ENCODE data around the gene CXorf58. TPM values are rescaled to one million over a fixed set of nuclear protein-coding genes. Genes with fewer than 3 reads are reported as not detected.

Gene CXorf58
- total RNA-seq, 1 experiment from 2014 or later = not detected

DNA sequence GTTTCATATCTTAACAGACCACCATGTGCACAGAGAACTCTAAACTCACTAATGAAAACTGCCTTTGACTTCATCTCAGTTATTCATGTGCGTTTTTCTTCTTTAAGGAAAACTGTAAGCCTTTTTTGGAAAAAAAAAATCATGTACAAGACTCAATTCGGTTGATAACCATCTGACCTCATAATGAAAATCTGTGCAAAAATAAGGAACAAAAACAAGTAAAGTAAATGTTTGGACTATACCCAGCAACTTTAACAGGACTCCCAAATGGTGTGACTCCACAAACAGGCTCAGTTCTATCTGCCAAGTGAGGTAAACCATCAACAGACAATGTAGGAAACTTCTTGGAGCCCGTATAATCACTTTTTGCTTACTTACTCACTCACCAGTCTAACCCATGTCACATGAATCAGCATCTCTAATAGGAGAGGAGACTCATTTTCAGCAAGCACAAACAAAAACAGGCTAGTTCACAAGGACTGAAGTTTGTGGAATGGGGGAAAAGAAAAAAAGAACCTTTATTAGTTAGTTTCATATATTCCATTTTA is 9.3 kb upstream of the CXorf58 start:
- ChIA-PET POLR2A (interaction anchor here (1.0 kb wide), 1 partner anchor 115 kb away, joined by 5 read pairs; the partner anchor contains the start of gene SAT1), CTCF (interaction anchor here (0.8 kb wide), 1 partner anchor 204 kb away, joined by 3 read pairs; no protein-coding TSS in a partner anchor), RAD21 (ENCODE audit: low non-redundant PET in 1 of 2, low total read pairs in 2 of 2, uncharacterized antibody in 2 of 2, unreplicated experiment in 2 of 2) (no interaction called here)
- no peaks in the 10 kb centered on the region for H3K36me3 ChIP-seq (ENCODE audit: control insufficient read depth in 1 of 2, insufficient read depth in 2 of 2, low read length in 2 of 2)
- H3K27me3 ChIP-seq (ENCODE audit: insufficient read depth, low read length) = no peaks in the 10 kb centered on the region
- intact Hi-C loops (cut with micrococcal nuclease) = no loop called here
- peaks cover 55 to 56% of the 10 kb centered on the region in 2 experiments for H3K4me1 ChIP-seq (ENCODE audit: control insufficient read depth in 1 of 2, insufficient read depth in 2 of 2, low read length in 2 of 2)
- peak overlapping the region; percentile 62; the same call in 1 of the 2 replicates for H3K4me2 ChIP-seq (ENCODE audit: low read length)
- H2AFZ ChIP-seq (ENCODE audit: low read depth, low read length, poor library complexity, severe bottlenecking) = no peak overlapping the region
- H3K79me2 ChIP-seq (ENCODE audit: insufficient read depth, low read length) = peaks cover 7% of the 10 kb centered on the region; the same call in 1 of the 2 replicates
- no peaks in the 10 kb centered on the region for H3K9me2 ChIP-seq (ENCODE audit: insufficient read depth)
- 0 out of 2 replicates have a peak overlapping the region, but pooled peaks have one; percentile 0 for H3K9ac ChIP-seq (ENCODE audit: low read length)
- no TSS peak for BruUV-seq (replicated peaks)
- no peaks in the 10 kb centered on the region for H3K9me3 ChIP-seq (ENCODE audit: control insufficient read depth in 1 of 2, insufficient read depth in 1 of 2, low read depth in 1 of 2, low read length in 2 of 2)
- ATAC-seq = no peak
- no peak for TF ChIP-seq RAD21 (IDR thresholded peaks at IDR 0.05; ENCODE audit: low read depth)
- TF ChIP-seq EGR1 (IDR thresholded peaks at IDR 0.05; ENCODE audit: low read depth) = no peak
- H3K4me3 ChIP-seq (replicated peaks in 1 of 2; ENCODE audit: low read depth in 1 of 2, low read length in 2 of 2) = no peak overlapping the region
- H4K20me1 ChIP-seq (ENCODE audit: insufficient read depth) = no peaks in the 10 kb centered on the region
- H3K27ac ChIP-seq (ENCODE audit: low read depth, low read length) = peak overlapping the region; percentile 32; the same call in 1 of the 2 replicates
- DNase-seq (ENCODE audit: low read depth, low spot score) = no peak

DNA sequence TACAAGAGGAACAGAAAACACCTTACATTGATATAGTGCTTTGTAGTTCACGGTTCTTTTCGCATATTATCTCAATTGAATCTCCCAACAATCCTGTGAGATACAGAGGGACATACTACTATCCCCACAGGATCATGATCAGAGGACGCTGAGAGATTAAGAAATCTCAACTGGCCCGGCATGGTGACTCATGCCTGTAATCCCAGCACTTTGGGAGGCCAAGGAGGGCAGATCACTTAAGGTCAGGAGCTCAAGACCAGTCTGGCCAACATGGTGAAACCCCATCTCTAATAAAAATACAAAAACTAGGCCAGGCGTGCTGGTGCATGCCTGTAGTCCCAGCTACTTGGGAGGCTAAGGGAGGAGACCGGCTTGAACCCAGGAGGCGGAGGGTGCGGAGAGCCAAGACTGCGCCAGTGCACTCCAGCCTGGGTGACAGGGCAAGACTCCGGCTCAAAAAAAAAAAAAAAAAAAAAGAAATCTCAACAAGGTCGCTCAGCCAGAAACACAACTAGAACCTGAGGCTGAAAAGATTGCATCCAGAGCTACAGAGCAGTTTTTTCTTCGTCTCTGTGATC is 7.5 kb upstream of the CXorf58 start:
- Histone ChIP-seq H4K20me1 (ENCODE audit: insufficient read depth) (no peaks in the 10 kb centered on the region), H3K4me1 (ENCODE audit: control insufficient read depth in 1 of 2, insufficient read depth in 2 of 2, low read length in 2 of 2) (peaks cover 51 to 56% of the 10 kb centered on the region in 2 experiments), H3K27ac (ENCODE audit: low read depth, low read length) (peak overlapping the region; percentile 81), H2AFZ (ENCODE audit: low read depth, low read length, poor library complexity, severe bottlenecking) (no peak overlapping the region), H3K9ac (ENCODE audit: low read length) (peak overlapping the region; percentile 37), H3K36me3 (ENCODE audit: control insufficient read depth in 1 of 2, insufficient read depth in 2 of 2, low read length in 2 of 2) (no peaks in the 10 kb centered on the region), H3K27me3 (ENCODE audit: insufficient read depth, low read length) (no peaks in the 10 kb centered on the region), H3K79me2 (ENCODE audit: insufficient read depth, low read length) (peaks cover 7% of the 10 kb centered on the region; the same call in 1 of the 2 replicates), H3K4me3 (replicated peaks in 1 of 2; ENCODE audit: low read depth in 1 of 2, low read length in 2 of 2) (peak overlapping the region in 1 of 2 experiments; percentile 16; a peak in 1 of 4 replicates), H3K9me2 (ENCODE audit: insufficient read depth) (no peaks in the 10 kb centered on the region), H3K4me2 (ENCODE audit: low read length) (peak overlapping the region; percentile 62), H3K9me3 (ENCODE audit: control insufficient read depth in 1 of 2, insufficient read depth in 1 of 2, low read depth in 1 of 2, low read length in 2 of 2) (no peaks in the 10 kb centered on the region)
- DNase-seq (ENCODE audit: low read depth, low spot score) (no peak), ATAC-seq (peak; percentile 37; the same call in 1 of the 2 replicates)
- POLR2A ChIA-PET = interaction anchor here (1.0 to 3.0 kb wide), 5 partner anchors 10 to 157 kb away, joined by 3 to 75 read pairs (median 6); partner anchors contain the start of genes ACOT9 and SAT1
- CTCF ChIA-PET = interaction anchor here (1.0 to 3.9 kb wide), 5 partner anchors 11 to 208 kb away, joined by 5 to 36 read pairs (median 21); partner anchors contain the start of gene SAT1
- TF ChIP-seq YY1 (IDR thresholded peaks at IDR 0.05; ENCODE audit: extremely low read depth, insufficient replicate concordance, low read depth, low read length) = no peak
- TF ChIP-seq POLR2AphosphoS5 (IDR thresholded peaks at IDR 0.05; ENCODE audit: low read depth, low read length) = no peak
- no peak for TF ChIP-seq EZH2phosphoT487 (IDR thresholded peaks at IDR 0.05; ENCODE audit: borderline replicate concordance)
- peak; percentile 36 for TF ChIP-seq TCF7L2 (IDR thresholded peaks at IDR 0.05; ENCODE audit: borderline replicate concordance, extremely low read depth, insufficient read depth, insufficient read length)
- RAD21 ChIA-PET (ENCODE audit: low non-redundant PET in 1 of 2, low total read pairs in 2 of 2, uncharacterized antibody in 2 of 2, unreplicated experiment in 2 of 2) = interaction anchor here (0.6 to 1.6 kb wide), 6 partner anchors 11 to 154 kb away, joined by 3 to 6 read pairs (median 4); no protein-coding TSS in a partner anchor
- BruUV-seq (replicated peaks) = no TSS peak
- intact Hi-C loops (cut with micrococcal nuclease) = loop anchor here (2.0 kb wide), 1 partner anchor 158 kb away; the partner anchor contains the start of gene ACOT9

All from HCT116 (cell line).